HCT116 (cell line): ENCODE data around the gene CACNG6.

Experiments used
- EZH2 ChIP-seq: fragments of 200-600 bp; sonication (generic); IDR thresholded peaks from 2 replicates; pipeline ENCODE4 v1.6.1; 2017; ENCODE audit warnings: antibody characterized with exemption, mixed run types
- POLR2AphosphoS5 ChIP-seq: IDR thresholded peaks from 2 replicates; pipeline ENCODE4 v1.6.1; 2011; ENCODE audit warnings: mild to moderate bottlenecking, low read depth, low read length, moderate library complexity

DNA sequence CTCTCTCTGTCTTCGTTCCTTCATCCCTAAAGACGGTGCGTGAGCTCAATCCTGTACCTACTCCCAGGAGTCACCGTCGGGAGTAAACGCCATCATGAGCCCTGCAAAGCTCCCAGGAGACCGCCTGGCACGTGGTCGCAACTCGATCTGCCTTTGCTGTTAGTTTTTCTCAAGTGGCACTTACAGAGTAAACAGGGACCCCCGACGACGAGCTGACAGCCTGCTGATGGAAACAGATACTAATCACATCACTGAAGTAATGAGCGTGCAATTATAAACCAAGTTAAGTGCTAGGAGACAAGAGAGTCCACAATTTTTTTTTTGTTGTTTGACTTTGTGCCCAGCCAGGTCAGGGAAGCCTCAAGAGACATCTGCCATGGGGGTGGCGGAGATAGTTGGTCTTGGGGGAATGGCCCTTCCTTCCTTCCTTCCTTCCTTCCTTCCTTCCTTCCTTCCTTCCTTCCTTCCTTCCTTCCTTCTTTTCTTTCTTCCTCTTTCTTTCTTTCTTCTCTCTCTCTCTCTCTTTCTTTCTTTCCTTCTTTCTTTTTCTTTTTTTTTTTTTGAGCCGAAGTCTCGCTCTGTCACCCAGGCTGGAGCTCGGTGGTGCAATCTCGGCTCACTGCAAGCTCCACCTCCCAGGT lies 23.6 kb downstream of the CACNG6 start:
- TF ChIP-seq POLR2AphosphoS5 (no peak), EZH2 (no peak)
